Fibroblast of the aortic adventitia (primary cell): Measurements from ENCODE around the gene PEAK3. TPM values are rescaled to one million over a fixed set of nuclear protein-coding genes. Genes with fewer than 3 reads are reported as not detected.
A peak's percentile ranks its signal among the peaks of the same experiment; 100 is the strongest.

ENCODE experiments used
- DNase-seq: peaks from one replicate; pipeline ENCODE4 v3.0.0-alpha.2; 2010; ENCODE audit warnings: low read depth
- H3K4me3 ChIP-seq: 2 replicates; pipeline ENCODE4 v1.5.1; 2011; ENCODE audit warnings: low read depth, mild to moderate bottlenecking, control low read depth, low read length, moderate library complexity
- CTCF ChIP-seq: IDR thresholded peaks from 2 replicates; pipeline ENCODE4 v1.5.1; 2011; ENCODE audit warnings: mild to moderate bottlenecking, low read length, control low read depth, inconsistent platforms; ENCODE audit not compliant: insufficient read depth
- total RNA-seq: library from RNA; depleted of rRNA; stranded (reverse); fragments of >200 nt; gene quantifications from 2 replicates; pipeline ENCODE4 v1.2.3, GENCODE V29; 2012; ENCODE audit warnings: low replicate concordance

The PEAK3 gene
- total RNA-seq, 1 donor = not detected

DNA sequence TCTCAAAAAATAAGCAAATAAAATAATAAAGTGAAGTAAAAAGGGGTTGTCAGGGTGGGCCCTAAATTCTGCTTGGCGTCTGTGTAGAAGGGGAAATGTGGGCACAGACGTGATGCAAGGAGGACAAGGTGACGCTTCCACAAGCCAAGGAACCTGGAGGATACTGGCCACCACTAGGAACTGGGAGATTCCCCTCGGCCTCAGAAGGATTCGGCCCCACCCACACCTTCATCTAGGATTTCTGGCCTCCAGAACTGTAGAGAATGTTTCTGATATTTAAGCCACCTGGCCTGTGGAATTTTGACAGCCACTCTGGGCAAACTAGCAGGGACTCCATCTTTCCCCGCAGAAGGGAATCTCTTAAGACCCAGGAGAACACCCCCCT is 47.0 kb downstream of the PEAK3 start:
- H3K4me3 ChIP-seq = peak overlapping the region; percentile 84
- TF ChIP-seq CTCF = no peak
- DNase-seq = no peak

- DNase-seq = no peak
- no peak for TF ChIP-seq CTCF
- H3K4me3 ChIP-seq = no peak overlapping the region
Measured at GRCh38 chr19:2233601-2234280, 48.2 kb downstream of the PEAK3 start.

DNA sequence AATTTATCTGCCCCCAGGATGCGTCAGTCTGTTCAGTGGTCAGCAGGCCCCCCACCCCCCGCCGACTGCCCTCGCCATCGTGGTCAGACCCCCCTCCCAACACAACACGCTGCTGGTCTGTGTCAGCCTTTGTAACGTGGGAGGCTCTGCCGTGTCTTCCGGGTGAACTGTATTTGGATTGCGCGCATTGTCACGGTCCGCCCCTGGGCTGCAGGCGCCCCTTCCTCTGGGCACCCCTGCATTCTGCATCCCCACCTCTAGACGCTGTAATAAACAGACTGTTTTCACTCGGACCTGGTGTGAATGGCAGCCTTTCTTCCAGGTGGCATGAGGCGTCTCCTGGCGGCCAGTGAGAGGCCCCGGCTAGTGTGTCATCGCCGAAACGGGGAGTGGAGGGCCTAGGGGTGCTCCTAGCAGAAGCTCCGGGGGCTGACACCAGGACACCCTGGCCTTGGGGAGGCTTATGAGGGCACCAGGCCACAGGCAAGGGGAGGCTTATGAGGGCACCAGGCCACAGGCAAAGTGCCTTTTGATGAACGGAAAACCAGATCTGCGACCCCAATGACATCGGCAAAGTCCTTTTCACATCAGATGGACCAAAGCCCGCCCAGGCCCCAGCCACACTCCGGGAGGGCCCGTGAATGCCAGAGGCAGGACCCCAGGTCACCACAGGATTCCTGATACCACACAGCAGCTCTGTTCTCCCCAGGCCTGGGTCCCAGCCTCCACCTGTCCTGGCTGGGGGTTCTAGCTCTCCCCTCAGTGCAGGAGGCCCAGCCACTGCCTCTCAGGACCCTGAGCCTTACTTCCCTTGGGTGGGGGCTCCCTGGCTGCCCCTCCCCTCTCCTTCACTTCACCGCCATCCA is 49.5 kb downstream of the PEAK3 start:
- H3K4me3 ChIP-seq = no peak overlapping the region
- no peak for DNase-seq
- no peak for TF ChIP-seq CTCF

- DNase-seq = no peak
- no peak overlapping the region for H3K4me3 ChIP-seq
- peak; percentile 12 for TF ChIP-seq CTCF
Measured at GRCh38 chr19:2231621-2232221, 50.3 kb downstream of the PEAK3 start.

- no peak for DNase-seq
- H3K4me3 ChIP-seq = no peak overlapping the region
- no peak for TF ChIP-seq CTCF
Measured at GRCh38 chr19:2230807-2231533, 51.0 kb downstream of the PEAK3 start.

GRCh38 chr19:2230033-2230531 is 51.9 kb downstream of the PEAK3 start:
- no peak for TF ChIP-seq CTCF
- DNase-seq = no peak
- no peak overlapping the region for H3K4me3 ChIP-seq
